Neural cell (in vitro differentiated cells): ENCODE data around the gene DLL1. TPM values are rescaled to one million over a fixed set of nuclear protein-coding genes. Genes with fewer than 3 reads are reported as not detected.

Experiments used
- H2AFZ ChIP-seq: fragments of 200-600, 300-800 bp; sonication (generic), shearing (Covaris generic); 2 replicates; pipeline ENCODE4 v1.6.0; 2014; ENCODE audit warnings: low read depth, mild to moderate bottlenecking, antibody characterized with exemption, low read length, moderate library complexity
- H3F3A ChIP-seq: fragments of 200-600 bp; shearing (Covaris generic); 2 replicates; pipeline ENCODE4 v1.6.1; 2016; ENCODE audit warnings: mild to moderate bottlenecking, moderate library complexity, mixed read lengths, antibody characterized with exemption, low read length; ENCODE audit not compliant: insufficient read depth, poor library complexity, severe bottlenecking
- H3K27ac ChIP-seq: fragments of 200-600, 300-800 bp; sonication (generic), shearing (Covaris generic); 2 replicates; pipeline ENCODE4 v1.5.1; 2014; ENCODE audit warnings: mild to moderate bottlenecking, low read length, moderate library complexity
- H3K27me3 ChIP-seq: fragments of 300-800, 200-600 bp; sonication (generic), shearing (Covaris generic); 2 replicates; pipeline ENCODE4 v1.6.0; 2014; ENCODE audit warnings: mild to moderate bottlenecking, low read depth, low read length, moderate library complexity; ENCODE audit not compliant: insufficient read depth
- H3K36me3 ChIP-seq: fragments of 300-800, 200-600 bp; sonication (generic), shearing (Covaris generic); 2 replicates; pipeline ENCODE4 v1.5.1; 2014; ENCODE audit warnings: mild to moderate bottlenecking, antibody characterized with exemption, low read length, moderate library complexity; ENCODE audit not compliant: insufficient read depth
- H3K4me2 ChIP-seq: fragments of 300-800, 200-600 bp; sonication (generic), shearing (Covaris generic); 2 replicates; pipeline ENCODE4 v1.6.0; 2014; ENCODE audit warnings: mild to moderate bottlenecking, low read length
- H3K4me3 ChIP-seq: fragments of 300-800, 200-600 bp; sonication (generic), shearing (Covaris generic); 2 replicates; pipeline ENCODE4 v1.5.1; 2014; ENCODE audit warnings: mild to moderate bottlenecking, low read length, moderate library complexity
- H3K79me2 ChIP-seq: fragments of 200-600 bp; shearing (Covaris generic); replicated peaks from 2 replicates; pipeline ENCODE4 v1.6.0; 2014; ENCODE audit warnings: mild to moderate bottlenecking, low read length, moderate library complexity; ENCODE audit not compliant: insufficient read depth
- H3K9ac ChIP-seq: fragments of 300-800, 200-600 bp; sonication (generic), shearing (Covaris generic); 2 replicates; pipeline ENCODE4 v1.6.1; 2016; ENCODE audit warnings: mild to moderate bottlenecking, low read length, mixed read lengths
- H3K9me2 ChIP-seq: fragments of 200-600 bp; shearing (Covaris generic); 2 replicates; pipeline ENCODE4 v1.6.1; 2016; ENCODE audit warnings: mild to moderate bottlenecking, low read length, mixed read lengths; ENCODE audit not compliant: insufficient read depth
- H3K9me3 ChIP-seq: fragments of 200-600, 300-800 bp; sonication (generic), shearing (Covaris generic); 2 replicates; pipeline ENCODE4 v1.6.1; 2016; ENCODE audit warnings: mild to moderate bottlenecking, mixed run types, low read length, moderate library complexity, mixed read lengths
- H4K20me1 ChIP-seq: fragments of 200-600 bp; shearing (Covaris generic); 2 replicates; pipeline ENCODE4 v1.6.1; 2016; ENCODE audit warnings: mild to moderate bottlenecking, mixed run types; ENCODE audit not compliant: insufficient read depth
- CTCF ChIP-seq: fragments of 450-650 bp; IDR thresholded peaks from 2 replicates; pipeline ENCODE4 v1.5.1; 2014; ENCODE audit warnings: antibody characterized with exemption, mild to moderate bottlenecking, moderate library complexity; ENCODE audit not compliant: poor library complexity, severe bottlenecking
- EP300 ChIP-seq: fragments of 450-650 bp; conservative IDR thresholded peaks from 2 replicates; pipeline ENCODE4 v1.6.1; 2014; ENCODE audit warnings: antibody characterized with exemption, mild to moderate bottlenecking, moderate library complexity; ENCODE audit not compliant: poor library complexity, severe bottlenecking
- EZH2 ChIP-seq: fragments of 200-600, 300-800 bp; shearing (Covaris generic), sonication (generic); IDR thresholded peaks from 2 replicates; pipeline ENCODE4 v1.6.1; 2014; ENCODE audit warnings: antibody characterized with exemption, low read length, borderline replicate concordance, mild to moderate bottlenecking; ENCODE audit not compliant: insufficient read depth, poor library complexity, severe bottlenecking
- MXI1 ChIP-seq: fragments of 450-650 bp; conservative IDR thresholded peaks from 2 replicates; pipeline ENCODE4 v1.6.1; 2014; ENCODE audit warnings: antibody characterized with exemption, mild to moderate bottlenecking; ENCODE audit not compliant: poor library complexity, severe bottlenecking
- POLR2AphosphoS5 ChIP-seq: IDR thresholded peaks from 2 replicates; pipeline ENCODE4 v1.6.1; 2012
- RAD21 ChIP-seq: fragments of 450-650 bp; conservative IDR thresholded peaks from 2 replicates; pipeline ENCODE4 v1.6.1; 2014; ENCODE audit warnings: antibody characterized with exemption, mild to moderate bottlenecking, moderate library complexity
- REST ChIP-seq: IDR thresholded peaks from 2 replicates; pipeline ENCODE4 v1.6.1; 2012; ENCODE audit warnings: borderline replicate concordance
- SMC3 ChIP-seq: fragments of 450-650 bp; conservative IDR thresholded peaks from 2 replicates; pipeline ENCODE4 v1.6.1; 2014; ENCODE audit warnings: antibody characterized with exemption, mild to moderate bottlenecking, moderate library complexity; ENCODE audit not compliant: poor library complexity
- TAF1 ChIP-seq: IDR thresholded peaks from 2 replicates; pipeline ENCODE4 v1.6.1; 2012; ENCODE audit warnings: low read depth
- polyA plus RNA-seq: library from polyadenylated mRNA; depleted of rRNA; stranded (reverse); fragments of >200 nt; gene quantifications from 2 replicates; pipeline ENCODE4 v1.2.3, GENCODE V29; 2014

The DLL1 gene
- polyA plus RNA-seq, 1 donor from 2014 or later = 26.1 TPM

GRCh38 chr6:170258407-170258806 is 32.5 kb downstream of the DLL1 start:
- Histone ChIP-seq H3K9me3 (no peaks in the 10 kb centered on the region), H3K79me2 (no peaks in the 10 kb centered on the region), H3K27ac (no peak overlapping the region), H2AFZ (no peak overlapping the region), H3K9ac (no peak overlapping the region), H3K9me2 (no peaks in the 10 kb centered on the region), H3K4me2 (no peak overlapping the region), H3K4me3 (no peak overlapping the region), H3F3A (no peaks in the 10 kb centered on the region), H4K20me1 (no peaks in the 10 kb centered on the region), H3K27me3 (no peaks in the 10 kb centered on the region), H3K36me3 (no peaks in the 10 kb centered on the region)
- TF ChIP-seq EP300 (no peak), EZH2 (no peak), RAD21 (no peak), MXI1 (no peak), SMC3 (no peak), POLR2AphosphoS5 (no peak), TAF1 (no peak), CTCF (no peak), REST (no peak)

- Histone ChIP-seq H3K9ac (no peak overlapping the region), H3K4me3 (no peak overlapping the region), H3K9me3 (no peaks in the 10 kb centered on the region), H3K36me3 (no peaks in the 10 kb centered on the region), H4K20me1 (no peaks in the 10 kb centered on the region), H3K79me2 (no peaks in the 10 kb centered on the region), H3F3A (no peaks in the 10 kb centered on the region), H3K27ac (no peak overlapping the region), H3K27me3 (no peaks in the 10 kb centered on the region), H2AFZ (no peak overlapping the region), H3K4me2 (no peak overlapping the region), H3K9me2 (no peaks in the 10 kb centered on the region)
- no peak for TF ChIP-seq RAD21
Measured at GRCh38 chr6:170257376-170257775, 33.5 kb downstream of the DLL1 start.

- Histone ChIP-seq H3K4me2 (no peak overlapping the region), H3K36me3 (no peaks in the 10 kb centered on the region), H3K9ac (no peak overlapping the region), H3F3A (no peaks in the 10 kb centered on the region), H3K27ac (no peak overlapping the region), H3K79me2 (no peaks in the 10 kb centered on the region), H2AFZ (no peak overlapping the region), H3K27me3 (no peaks in the 10 kb centered on the region), H3K9me2 (no peaks in the 10 kb centered on the region), H3K9me3 (no peaks in the 10 kb centered on the region), H4K20me1 (no peaks in the 10 kb centered on the region), H3K4me3 (no peak overlapping the region)
- TF ChIP-seq RAD21 (no peak), POLR2AphosphoS5 (no peak), SMC3 (no peak), MXI1 (no peak), EP300 (no peak), CTCF (no peak), REST (no peak), EZH2 (no peak), TAF1 (no peak)
Measured at GRCh38 chr6:170256641-170257040, 34.2 kb downstream of the DLL1 start.
